Measurements from ENCODE around the gene CWF19L2.
"Not testable (repeated sequence)": the region's sequence is repeated elsewhere in the genome, so short reads cannot be mapped to it uniquely, and the experiment has no call there.

- TF ChIP-seq POLR2A, POLR2AphosphoS5 (IDR thresholded peaks at IDR 0.05; ENCODE audit: low read depth, low read length): not testable (repeated sequence)
Measured at GRCh38 chr11:107390701-107391100, 66.9 kb downstream of the CWF19L2 start.

All from GM12892 (cell line).